ENCODE results near the gene ADCY9.

- TF ChIP-seq EZH2 (IDR thresholded peaks at IDR 0.05; ENCODE audit: insufficient read depth, poor library complexity, severe bottlenecking) (no peak), EZH2phosphoT487 (IDR thresholded peaks at IDR 0.05; ENCODE audit: insufficient read depth, low read depth) (no peak)
These were observed 200.6 kb downstream of the ADCY9 start for GRCh38 chr16:3915426-3916260.
